Endothelial cell of umbilical vein (primary cell): ENCODE results near the gene CTSF. TPM values are rescaled to one million over a fixed set of nuclear protein-coding genes. Genes with fewer than 3 reads are reported as not detected.

Source experiments
- BruUV-seq: library from RNA; stranded (reverse); fragments of 400-500 nt; replicated peaks from 2 replicates; lab custom pipeline; 2021; lab: Mats Ljungman, UMichigan
- CTCF ChIA-PET: fragments of 300-600, 350-600 bp; sonication (Branson Sonifier 250); formaldehyde crosslinking; loops from one replicate; lab custom pipeline; 2021; ENCODE audit warnings: antibody characterized with exemption, inconsistent platforms; lab: Charles Lee
- POLR2A ChIA-PET: fragments of 300-600, 350-600 bp; sonication (Branson Sonifier 250); formaldehyde crosslinking; loops from one replicate; lab custom pipeline; 2021; ENCODE audit warnings: antibody characterized with exemption, inconsistent platforms; lab: Charles Lee
- DNase-seq: peaks from one replicate; pipeline ENCODE4 v3.0.0-alpha.2; 2011; ENCODE audit warnings: low read depth, low spot score
- FAIRE-seq: peaks from 2 replicates; lab custom pipeline; 2011; peaks lifted over from hg19 to GRCh38; lab: Jason Lieb, UNC
- H2AFZ ChIP-seq: 2 replicates; pipeline ENCODE4 v1.6.0; 2012; ENCODE audit warnings: low read depth, low read length, control low read depth, inconsistent platforms
- H3K27ac ChIP-seq: 2 replicates; pipeline ENCODE4 v1.5.1; 2011; ENCODE audit warnings: low read depth, mild to moderate bottlenecking, control low read depth, low read length, moderate library complexity; ENCODE audit not compliant: insufficient read depth
- H3K27me3 ChIP-seq, 2 experiments: 2 replicates each; pipeline versions ENCODE4 v1.6.0 to v1.6.1; 2011; ENCODE audit warnings: low read length in 2 of 2, mixed read lengths in 1 of 2; ENCODE audit not compliant: control insufficient read depth in 2 of 2, insufficient read depth in 2 of 2
- H3K36me3 ChIP-seq, 2 experiments: 2 replicates in 1 of 2; 3 replicates in 1 of 2; pipeline ENCODE4 v1.5.1; 2011; ENCODE audit warnings: low read length in 2 of 2, mild to moderate bottlenecking in 1 of 2, moderate library complexity in 1 of 2; ENCODE audit not compliant: control insufficient read depth in 2 of 2, insufficient read depth in 2 of 2; ENCODE audit errors: extremely low read depth in 1 of 2
- H3K4me1 ChIP-seq: 3 replicates; pipeline ENCODE4 v1.5.1; 2011; ENCODE audit warnings: mild to moderate bottlenecking, low read length; ENCODE audit not compliant: control insufficient read depth, insufficient read depth; ENCODE audit errors: extremely low read depth
- H3K4me2 ChIP-seq: 2 replicates; pipeline ENCODE4 v1.6.1; 2011; ENCODE audit warnings: low read length, control low read depth, mixed read lengths; ENCODE audit not compliant: insufficient read depth
- H3K4me3 ChIP-seq, 3 experiments: fragments of 200-600 bp in 1 of 3; sonication (generic), shearing (Covaris generic) in 1 of 3; replicated peaks in 1 of 3; 2 replicates each; pipeline ENCODE4 v1.5.1; 2011 to 2016; ENCODE audit warnings: control low read depth in 3 of 3, low read length in 3 of 3, mild to moderate bottlenecking in 2 of 3, inconsistent platforms in 1 of 3, low read depth in 1 of 3, moderate library complexity in 1 of 3; ENCODE audit not compliant: insufficient read depth in 1 of 3
- H3K79me2 ChIP-seq: 2 replicates; pipeline ENCODE4 v1.6.0; 2012; ENCODE audit warnings: low read length, inconsistent platforms; ENCODE audit not compliant: control insufficient read depth, insufficient read depth
- H3K9ac ChIP-seq: replicated peaks from 2 replicates; pipeline ENCODE3; 2011; ENCODE audit warnings: low read length, control low read depth; ENCODE audit not compliant: insufficient read depth; ENCODE audit errors: extremely low read depth
- H3K9me1 ChIP-seq: replicated peaks from 3 replicates; pipeline ENCODE4 v1.6.0; 2011; ENCODE audit warnings: mild to moderate bottlenecking, low read length; ENCODE audit not compliant: control insufficient read depth, insufficient read depth; ENCODE audit errors: extremely low read depth
- H3K9me3 ChIP-seq: replicated peaks from 2 replicates; pipeline ENCODE4 v1.5.1; 2012; ENCODE audit warnings: low read length, inconsistent platforms; ENCODE audit not compliant: control insufficient read depth, insufficient read depth
- H4K20me1 ChIP-seq: replicated peaks from 2 replicates; pipeline ENCODE3; 2011; ENCODE audit warnings: mild to moderate bottlenecking, low read length; ENCODE audit not compliant: control insufficient read depth, insufficient read depth; ENCODE audit errors: extremely low read depth
- CTCF ChIP-seq, 2 donors: IDR thresholded peaks; 1 replicate in 1 of 2; 2 replicates in 1 of 2; pipeline ENCODE4 v1.5.1; 2011; ENCODE audit warnings: low read length in 2 of 2, mild to moderate bottlenecking in 2 of 2, moderate library complexity in 2 of 2, control low read depth in 1 of 2, inconsistent platforms in 1 of 2, low read depth in 1 of 2; ENCODE audit not compliant: insufficient read depth in 1 of 2; ENCODE audit errors: extremely low read depth in 1 of 2
- EZH2 ChIP-seq: IDR thresholded peaks from 2 replicates; pipeline ENCODE4 v1.6.1; 2012; ENCODE audit warnings: borderline replicate concordance, low read depth, mild to moderate bottlenecking, moderate library complexity, low read length, inconsistent platforms; ENCODE audit not compliant: severe bottlenecking
- FOS ChIP-seq: IDR thresholded peaks from 2 replicates; pipeline ENCODE4 v1.6.1; 2011; ENCODE audit warnings: mild to moderate bottlenecking, low read length, moderate library complexity, borderline replicate concordance; ENCODE audit not compliant: insufficient read depth
- JUN ChIP-seq: IDR thresholded peaks from 2 replicates; pipeline ENCODE4 v1.6.1; 2011; ENCODE audit warnings: borderline replicate concordance, low read depth; ENCODE audit not compliant: insufficient read length, insufficient read depth
- MAX ChIP-seq: IDR thresholded peaks from 2 replicates; pipeline ENCODE4 v1.6.1; 2011; ENCODE audit not compliant: insufficient read depth, insufficient read length
- POLR2A ChIP-seq: IDR thresholded peaks from 2 replicates; pipeline ENCODE4 v1.6.1; 2012; ENCODE audit warnings: low read depth, mild to moderate bottlenecking, control low read depth, low read length
- dilution Hi-C: fragments of 300-500 bp; cut with MboI; formaldehyde crosslinking; loops from one replicate; pipeline ENCODE4 v1.15.0; 2019; ENCODE audit warnings: low sequenced_read_pairs; ENCODE audit not compliant: extremely low pct_ligation_motif_present
- intact Hi-C: fragments of 100-400 bp; cut with micrococcal nuclease; formaldehyde crosslinking; loops from one replicate; pipeline ENCODE4 v1.10.0; 2022
- polyA plus RNA-seq, 4 experiments: library from polyadenylated mRNA; depleted of rRNA in 3 of 4; stranded (reverse) in 3 of 4; unstranded in 1 of 4; fragments of >200 nt; gene quantifications; 2 replicates each; pipeline versions ENCODE4 v1.2.1 to v1.2.3, GENCODE V29; 2011 to 2012; ENCODE audit warnings: missing spikeins in 1 of 4
- total RNA-seq: library from RNA; stranded (reverse); gene quantifications from 2 replicates; pipeline ENCODE4 v1.2.3, GENCODE V29; 2021

CTSF gene
- total and polyA plus RNA-seq, 2 donors (not counting 3 experiments of a cell fraction or from before 2014, with no cell fraction given): 14.4 to 27.7 TPM

GRCh38 chr11:66548774-66549630 is 19.4 kb downstream of the CTSF start:
- Histone ChIP-seq H3K4me1 (peaks cover 19% of the 10 kb centered on the region), H3K36me3 (no peaks in the 10 kb centered on the region), H3K4me2 (no peak overlapping the region), H4K20me1 (no peaks in the 10 kb centered on the region), H2AFZ (no peak overlapping the region), H3K79me2 (peaks cover 5% of the 10 kb centered on the region), H3K9me3 (no peaks in the 10 kb centered on the region), H3K27me3 (no peaks in the 10 kb centered on the region), H3K27ac (no peak overlapping the region), H3K9me1 (no peaks in the 10 kb centered on the region), H3K4me3 (no peak overlapping the region), H3K9ac (no peak overlapping the region)
- intact Hi-C loops (no loop called here), dilution Hi-C loops (no loop called here)
- BruUV-seq: no TSS peak
- no peak for FAIRE-seq
- ChIA-PET POLR2A (no interaction called here), CTCF (interaction anchor here (0.7 to 1.5 kb wide), 2 partner anchors 63 to 129 kb away, joined by 3 to 4 read pairs; partner anchors contain the start of gene RBM4B)
- DNase-seq: no peak
- TF ChIP-seq CTCF (IDR thresholded peaks at IDR 0.05; ENCODE audit: extremely low read depth in 1 of 2, insufficient read depth in 1 of 2, low read depth in 1 of 2, low read length in 2 of 2): no peak
- TF ChIP-seq JUN: no peak
- no peak for TF ChIP-seq FOS
- TF ChIP-seq MAX: no peak
- TF ChIP-seq POLR2A: no peak
- TF ChIP-seq EZH2: no peak
